SK-N-SH (cell line): ENCODE data around the gene RFX2.

Source experiments
- EZH2phosphoT487 ChIP-seq: fragments of 200-600 bp; sonication (generic); IDR thresholded peaks from 2 replicates; pipeline ENCODE4 v1.6.1; 2017; ENCODE audit warnings: low read depth, mixed run types, mild to moderate bottlenecking, antibody characterized with exemption, moderate library complexity, borderline replicate concordance
- GABPA ChIP-seq: IDR thresholded peaks from 2 replicates; pipeline ENCODE4 v1.4.0; 2012; ENCODE audit warnings: low read depth, mild to moderate bottlenecking
- RFX5 ChIP-seq: IDR thresholded peaks from 2 replicates; pipeline ENCODE4 v1.6.1; 2012; ENCODE audit warnings: mild to moderate bottlenecking, improper control_type of control experiment, low read length
- TAF1 ChIP-seq: IDR thresholded peaks from 2 replicates; pipeline ENCODE4 v1.6.1; 2012; ENCODE audit warnings: low read depth, mild to moderate bottlenecking, low read length, moderate library complexity, borderline replicate concordance
- TEAD4 ChIP-seq: IDR thresholded peaks from 2 replicates; pipeline ENCODE4 v1.4.0; 2012; ENCODE audit warnings: mild to moderate bottlenecking, borderline replicate concordance; ENCODE audit not compliant: insufficient read depth
- USF2 ChIP-seq: fragments of 150-350 bp; IDR thresholded peaks from 2 replicates; pipeline ENCODE4 v1.6.1; 2017; ENCODE audit warnings: antibody characterized with exemption, low read length, low read depth, borderline replicate concordance
- TF ChIP-seq, protein P1 (sequence below): IDR thresholded peaks from 2 replicates; pipeline ENCODE4; 2012
- TF ChIP-seq, protein P2 (sequence below): fragments of 200-600 bp; sonication (generic); IDR thresholded peaks from 2 replicates; pipeline ENCODE4 v1.6.1; 2017; ENCODE audit warnings: antibody characterized with exemption, mild to moderate bottlenecking, moderate library complexity
- TF ChIP-seq, protein P3 (sequence below): IDR thresholded peaks from 2 replicates; pipeline ENCODE4 v1.4.0; 2012; ENCODE audit warnings: low read depth

DNA sequence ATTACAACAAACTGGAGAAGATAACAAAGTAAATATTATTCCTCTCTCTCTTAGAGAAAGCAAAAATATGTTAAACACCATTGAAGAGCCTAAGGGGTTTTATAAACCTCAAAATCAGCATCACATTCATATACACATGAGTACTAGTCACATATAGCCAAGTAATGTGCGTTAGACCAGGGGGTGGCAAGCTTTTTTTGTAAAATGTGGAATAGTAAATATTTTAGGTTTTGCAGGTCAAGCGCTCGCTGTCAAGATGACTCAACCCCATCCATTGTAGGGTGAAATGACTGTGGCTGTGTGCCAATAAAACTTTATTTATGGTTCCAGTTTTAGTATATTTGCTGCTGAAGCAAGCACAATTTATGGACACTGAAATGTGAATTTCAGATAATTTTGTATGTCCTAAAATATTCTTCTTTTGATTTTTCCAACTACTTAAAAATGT, 21.7 kb downstream of the RFX2 start:
- TF ChIP-seq, protein P1, sequence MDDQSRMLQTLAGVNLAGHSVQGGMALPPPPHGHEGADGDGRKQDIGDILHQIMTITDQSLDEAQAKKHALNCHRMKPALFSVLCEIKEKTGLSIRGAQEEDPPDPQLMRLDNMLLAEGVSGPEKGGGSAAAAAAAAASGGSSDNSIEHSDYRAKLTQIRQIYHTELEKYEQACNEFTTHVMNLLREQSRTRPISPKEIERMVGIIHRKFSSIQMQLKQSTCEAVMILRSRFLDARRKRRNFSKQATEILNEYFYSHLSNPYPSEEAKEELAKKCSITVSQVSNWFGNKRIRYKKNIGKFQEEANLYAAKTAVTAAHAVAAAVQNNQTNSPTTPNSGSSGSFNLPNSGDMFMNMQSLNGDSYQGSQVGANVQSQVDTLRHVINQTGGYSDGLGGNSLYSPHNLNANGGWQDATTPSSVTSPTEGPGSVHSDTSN: peak; percentile 64
- TF ChIP-seq, protein P2, sequence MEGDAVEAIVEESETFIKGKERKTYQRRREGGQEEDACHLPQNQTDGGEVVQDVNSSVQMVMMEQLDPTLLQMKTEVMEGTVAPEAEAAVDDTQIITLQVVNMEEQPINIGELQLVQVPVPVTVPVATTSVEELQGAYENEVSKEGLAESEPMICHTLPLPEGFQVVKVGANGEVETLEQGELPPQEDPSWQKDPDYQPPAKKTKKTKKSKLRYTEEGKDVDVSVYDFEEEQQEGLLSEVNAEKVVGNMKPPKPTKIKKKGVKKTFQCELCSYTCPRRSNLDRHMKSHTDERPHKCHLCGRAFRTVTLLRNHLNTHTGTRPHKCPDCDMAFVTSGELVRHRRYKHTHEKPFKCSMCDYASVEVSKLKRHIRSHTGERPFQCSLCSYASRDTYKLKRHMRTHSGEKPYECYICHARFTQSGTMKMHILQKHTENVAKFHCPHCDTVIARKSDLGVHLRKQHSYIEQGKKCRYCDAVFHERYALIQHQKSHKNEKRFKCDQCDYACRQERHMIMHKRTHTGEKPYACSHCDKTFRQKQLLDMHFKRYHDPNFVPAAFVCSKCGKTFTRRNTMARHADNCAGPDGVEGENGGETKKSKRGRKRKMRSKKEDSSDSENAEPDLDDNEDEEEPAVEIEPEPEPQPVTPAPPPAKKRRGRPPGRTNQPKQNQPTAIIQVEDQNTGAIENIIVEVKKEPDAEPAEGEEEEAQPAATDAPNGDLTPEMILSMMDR: no peak
- TF ChIP-seq TAF1 (no peak), USF2 (no peak), TEAD4 (no peak), RFX5 (no peak), EZH2phosphoT487 (no peak), GABPA (no peak)
- TF ChIP-seq, protein P3, sequence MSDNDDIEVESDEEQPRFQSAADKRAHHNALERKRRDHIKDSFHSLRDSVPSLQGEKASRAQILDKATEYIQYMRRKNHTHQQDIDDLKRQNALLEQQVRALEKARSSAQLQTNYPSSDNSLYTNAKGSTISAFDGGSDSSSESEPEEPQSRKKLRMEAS: 0 out of 2 replicates have a peak, but pooled peaks have one; percentile 12
